Measurements from ENCODE around the gene PRDX5.

DNA sequence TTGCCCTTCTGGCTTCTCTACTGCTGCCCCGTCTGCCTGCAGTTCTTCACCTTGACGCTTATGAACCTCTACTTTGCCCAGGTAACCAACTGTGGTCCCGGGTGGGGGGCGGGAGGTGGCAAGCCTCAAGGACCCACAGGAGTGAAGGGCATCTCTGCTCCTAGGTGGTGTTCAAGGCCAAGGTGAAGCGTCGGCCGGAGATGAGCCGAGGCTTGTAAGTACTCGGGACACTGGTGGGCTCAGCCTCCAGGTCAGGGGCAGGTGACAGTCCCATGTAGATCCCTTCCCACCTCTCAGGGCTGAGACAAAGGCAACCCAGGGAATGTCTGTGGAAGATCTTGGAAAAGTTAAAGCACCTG, 31.1 kb upstream of the PRDX5 start:
- no peak for TF ChIP-seq FOXM1 (IDR thresholded peaks at IDR 0.05; ENCODE audit: borderline replicate concordance, low read depth)
- TF ChIP-seq CREB1 (IDR thresholded peaks at IDR 0.05; ENCODE audit: low read depth), result no peak
- TF ChIP-seq USF1 (IDR thresholded peaks at IDR 0.05), result no peak
- TF ChIP-seq, protein P1, sequence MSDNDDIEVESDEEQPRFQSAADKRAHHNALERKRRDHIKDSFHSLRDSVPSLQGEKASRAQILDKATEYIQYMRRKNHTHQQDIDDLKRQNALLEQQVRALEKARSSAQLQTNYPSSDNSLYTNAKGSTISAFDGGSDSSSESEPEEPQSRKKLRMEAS (IDR thresholded peaks at IDR 0.05), result no peak
